ENCODE data around the gene DMBT1. TPM values are rescaled to one million over a fixed set of nuclear protein-coding genes. Genes with fewer than 3 reads are reported as not detected.

The DMBT1 gene
- total RNA-seq, 1 experiment from 2014 or later, result 0.13 TPM

GRCh38 chr10:122591736-122592135 lies 31.2 kb downstream of the DMBT1 start:
- no peaks in the 10 kb centered on the region for H3K36me3 Mint-ChIP-seq
- POLR2A ChIA-PET, result no interaction called here
- H3K27ac Mint-ChIP-seq, result no peak overlapping the region
- H3K9me3 Mint-ChIP-seq, result peaks cover 25% of the 10 kb centered on the region
- no peak for ATAC-seq
- 0 out of 2 replicates have a peak, but pooled peaks cover 3% of the 10 kb centered on the region for H3K27me3 Mint-ChIP-seq (ENCODE audit: low read depth)
- no peak overlapping the region for H3K4me3 Mint-ChIP-seq
- no peaks in the 10 kb centered on the region for H3K4me1 Mint-ChIP-seq
- CTCF ChIA-PET, result interaction anchor here (1.7 kb wide), 1 partner anchor 324 kb away, joined by 5 read pairs; no protein-coding TSS in a partner anchor
- no peak for DNase-seq (ENCODE audit: low spot score)
- TF ChIP-seq SMAD3 (CRISPR knock-in tag; IDR thresholded peaks at IDR 0.05; ENCODE audit: borderline replicate concordance), result no peak
- no peak for TF ChIP-seq AR (CRISPR knock-in tag; IDR thresholded peaks at IDR 0.05)
- TF ChIP-seq ZNF263 (CRISPR knock-in tag; IDR thresholded peaks at IDR 0.05; ENCODE audit: low read depth), result no peak
- TF ChIP-seq ZNF425 (CRISPR knock-in tag; conservative IDR thresholded peaks at IDR 0.05), result no peak
- no peak for TF ChIP-seq ETV6 (CRISPR knock-in tag; IDR thresholded peaks at IDR 0.05)
- no peak for TF ChIP-seq ZNF416 (CRISPR knock-in tag; IDR thresholded peaks at IDR 0.05)
- no peak for TF ChIP-seq ATF6 (CRISPR knock-in tag; IDR thresholded peaks at IDR 0.05)
- TF ChIP-seq RORB (CRISPR knock-in tag; IDR thresholded peaks at IDR 0.05), result no peak
- no peak for TF ChIP-seq ARID4B (CRISPR knock-in tag; IDR thresholded peaks at IDR 0.05; ENCODE audit: borderline replicate concordance)
- TF ChIP-seq PREB (CRISPR knock-in tag; IDR thresholded peaks at IDR 0.05; ENCODE audit: borderline replicate concordance), result no peak
- TF ChIP-seq ATF3 (CRISPR knock-in tag; conservative IDR thresholded peaks at IDR 0.05), result no peak
- no peak for TF ChIP-seq ELF4 (CRISPR knock-in tag; IDR thresholded peaks at IDR 0.05; ENCODE audit: low read depth)
- TF ChIP-seq PRDM15 (CRISPR knock-in tag; IDR thresholded peaks at IDR 0.05), result no peak
- TF ChIP-seq ZNF281 (CRISPR knock-in tag; IDR thresholded peaks at IDR 0.05), result no peak
- TF ChIP-seq SMAD4 (CRISPR knock-in tag; IDR thresholded peaks at IDR 0.05), result no peak
